ENCODE results near the gene CRYL1. TPM values are rescaled to one million over a fixed set of nuclear protein-coding genes. Genes with fewer than 3 reads are reported as not detected.

The CRYL1 gene
- total RNA-seq, 1 experiment from 2014 or later, result 13.4 TPM

DNA sequence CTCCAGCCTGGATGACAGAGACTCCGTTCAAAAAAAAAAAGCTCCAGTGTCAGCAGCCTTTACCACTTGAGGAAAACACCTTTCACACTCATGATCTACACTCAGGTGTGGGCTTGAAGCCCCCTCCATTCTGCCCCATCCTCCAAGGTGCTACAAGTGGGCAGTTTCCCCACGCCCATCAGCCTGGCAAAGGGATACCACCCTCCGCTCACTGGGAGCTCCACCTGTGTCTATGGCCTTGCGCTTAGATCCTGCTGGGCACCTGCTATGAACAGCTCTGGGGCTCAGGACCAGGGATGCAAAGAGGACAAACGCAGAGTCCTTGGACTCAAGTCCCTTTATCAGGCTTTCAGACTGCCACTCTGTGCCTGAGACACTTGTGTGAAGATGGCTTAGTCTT lies 127.8 kb downstream of the CRYL1 start:
- POLR2A ChIA-PET, result no interaction called here
- in situ Hi-C loops (cut with HindIII; ENCODE audit: low pct_unique_long_range_greater_than_20kb, low sequenced_read_pairs) (no loop called here), intact Hi-C loops (cut with micrococcal nuclease; ENCODE audit: unreplicated experiment) (no loop called here)
- DNase-seq (ENCODE audit: low read depth, low spot score) (no peak), ATAC-seq (no peak)
- Histone ChIP-seq H3K9me3 (ENCODE audit: control insufficient read depth, insufficient read depth, low read depth, low read length) (no peaks in the 10 kb centered on the region), H3K27me3 (ENCODE audit: control insufficient read depth, insufficient read depth, low read length) (no peaks in the 10 kb centered on the region), H3K36me3 (ENCODE audit: control insufficient read depth, insufficient read depth, low read length) (no peaks in the 10 kb centered on the region), H3K27ac (ENCODE audit: low read length) (no peak overlapping the region), H3K4me3 (ENCODE audit: low read depth in 2 of 2, low read length in 2 of 2) (no peak overlapping the region), H3K4me1 (ENCODE audit: control insufficient read depth, insufficient read depth, low read length) (no peaks in the 10 kb centered on the region)
- CTCF ChIA-PET, result no interaction called here
- no TSS peak for BruUV-seq (replicated peaks)
- TF ChIP-seq POLR2AphosphoS5 (IDR thresholded peaks at IDR 0.05; ENCODE audit: low read depth, low read length) (no peak), SIN3A (IDR thresholded peaks at IDR 0.05; ENCODE audit: borderline replicate concordance, insufficient read depth, low read depth, low read length) (no peak), TCF7L2 (IDR thresholded peaks at IDR 0.05; ENCODE audit: low read depth, low read length) (no peak)
- TF ChIP-seq, protein P1, sequence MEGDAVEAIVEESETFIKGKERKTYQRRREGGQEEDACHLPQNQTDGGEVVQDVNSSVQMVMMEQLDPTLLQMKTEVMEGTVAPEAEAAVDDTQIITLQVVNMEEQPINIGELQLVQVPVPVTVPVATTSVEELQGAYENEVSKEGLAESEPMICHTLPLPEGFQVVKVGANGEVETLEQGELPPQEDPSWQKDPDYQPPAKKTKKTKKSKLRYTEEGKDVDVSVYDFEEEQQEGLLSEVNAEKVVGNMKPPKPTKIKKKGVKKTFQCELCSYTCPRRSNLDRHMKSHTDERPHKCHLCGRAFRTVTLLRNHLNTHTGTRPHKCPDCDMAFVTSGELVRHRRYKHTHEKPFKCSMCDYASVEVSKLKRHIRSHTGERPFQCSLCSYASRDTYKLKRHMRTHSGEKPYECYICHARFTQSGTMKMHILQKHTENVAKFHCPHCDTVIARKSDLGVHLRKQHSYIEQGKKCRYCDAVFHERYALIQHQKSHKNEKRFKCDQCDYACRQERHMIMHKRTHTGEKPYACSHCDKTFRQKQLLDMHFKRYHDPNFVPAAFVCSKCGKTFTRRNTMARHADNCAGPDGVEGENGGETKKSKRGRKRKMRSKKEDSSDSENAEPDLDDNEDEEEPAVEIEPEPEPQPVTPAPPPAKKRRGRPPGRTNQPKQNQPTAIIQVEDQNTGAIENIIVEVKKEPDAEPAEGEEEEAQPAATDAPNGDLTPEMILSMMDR (IDR thresholded peaks at IDR 0.05), result no peak
- TF ChIP-seq, protein P2, sequence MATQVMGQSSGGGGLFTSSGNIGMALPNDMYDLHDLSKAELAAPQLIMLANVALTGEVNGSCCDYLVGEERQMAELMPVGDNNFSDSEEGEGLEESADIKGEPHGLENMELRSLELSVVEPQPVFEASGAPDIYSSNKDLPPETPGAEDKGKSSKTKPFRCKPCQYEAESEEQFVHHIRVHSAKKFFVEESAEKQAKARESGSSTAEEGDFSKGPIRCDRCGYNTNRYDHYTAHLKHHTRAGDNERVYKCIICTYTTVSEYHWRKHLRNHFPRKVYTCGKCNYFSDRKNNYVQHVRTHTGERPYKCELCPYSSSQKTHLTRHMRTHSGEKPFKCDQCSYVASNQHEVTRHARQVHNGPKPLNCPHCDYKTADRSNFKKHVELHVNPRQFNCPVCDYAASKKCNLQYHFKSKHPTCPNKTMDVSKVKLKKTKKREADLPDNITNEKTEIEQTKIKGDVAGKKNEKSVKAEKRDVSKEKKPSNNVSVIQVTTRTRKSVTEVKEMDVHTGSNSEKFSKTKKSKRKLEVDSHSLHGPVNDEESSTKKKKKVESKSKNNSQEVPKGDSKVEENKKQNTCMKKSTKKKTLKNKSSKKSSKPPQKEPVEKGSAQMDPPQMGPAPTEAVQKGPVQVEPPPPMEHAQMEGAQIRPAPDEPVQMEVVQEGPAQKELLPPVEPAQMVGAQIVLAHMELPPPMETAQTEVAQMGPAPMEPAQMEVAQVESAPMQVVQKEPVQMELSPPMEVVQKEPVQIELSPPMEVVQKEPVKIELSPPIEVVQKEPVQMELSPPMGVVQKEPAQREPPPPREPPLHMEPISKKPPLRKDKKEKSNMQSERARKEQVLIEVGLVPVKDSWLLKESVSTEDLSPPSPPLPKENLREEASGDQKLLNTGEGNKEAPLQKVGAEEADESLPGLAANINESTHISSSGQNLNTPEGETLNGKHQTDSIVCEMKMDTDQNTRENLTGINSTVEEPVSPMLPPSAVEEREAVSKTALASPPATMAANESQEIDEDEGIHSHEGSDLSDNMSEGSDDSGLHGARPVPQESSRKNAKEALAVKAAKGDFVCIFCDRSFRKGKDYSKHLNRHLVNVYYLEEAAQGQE (IDR thresholded peaks at IDR 0.05; ENCODE audit: insufficient read depth in 1 of 2, low read depth in 2 of 2, low read length in 1 of 2), result no peak

DNA sequence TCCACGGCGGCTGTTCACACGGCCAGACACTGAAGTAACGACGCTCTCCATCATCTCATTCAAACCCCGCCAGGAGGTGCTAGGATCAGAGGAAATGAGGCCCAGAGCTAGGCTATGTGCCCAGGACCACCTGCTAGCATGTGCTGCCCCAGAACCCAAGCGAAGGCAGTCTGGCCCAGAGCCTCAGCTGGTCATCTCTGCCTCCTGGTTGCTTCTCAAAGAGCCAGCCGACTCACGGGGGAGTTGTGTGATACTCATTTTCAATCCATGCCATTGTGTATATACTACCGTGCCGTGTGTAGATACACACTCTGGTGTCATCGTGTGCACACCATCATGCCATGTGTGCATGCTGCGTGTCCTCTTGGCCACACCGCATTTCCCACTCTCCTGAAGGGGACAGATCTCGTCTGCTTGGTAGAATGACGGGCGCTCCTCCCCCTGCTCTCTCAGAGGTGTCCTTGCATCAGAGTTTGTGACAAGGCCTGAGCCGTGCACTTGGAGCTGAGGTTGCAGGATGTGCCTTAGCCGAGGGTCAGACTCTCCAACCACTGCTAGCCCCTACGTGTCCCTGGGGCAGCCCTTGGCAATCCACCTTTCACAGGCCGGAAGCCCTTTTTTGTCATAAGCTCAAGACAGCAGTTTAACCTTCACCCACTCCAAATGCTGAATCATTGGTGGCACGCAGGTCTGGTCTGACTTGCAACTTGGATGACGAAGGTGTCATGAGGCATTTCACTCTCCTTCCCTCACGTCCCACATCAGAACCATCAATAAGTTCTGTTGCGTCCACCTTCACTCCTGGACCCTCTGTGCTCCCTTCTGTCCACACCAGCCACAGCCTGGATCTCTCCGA lies 130.4 kb downstream of the CRYL1 start:
- ATAC-seq, result no peak
- intact Hi-C loops (cut with micrococcal nuclease; ENCODE audit: unreplicated experiment) (no loop called here), in situ Hi-C loops (cut with HindIII; ENCODE audit: low pct_unique_long_range_greater_than_20kb, low sequenced_read_pairs) (no loop called here)

More for the DNA sequence above, 130.4 kb downstream of the CRYL1 start:
- Histone ChIP-seq H3K9me3 (ENCODE audit: control insufficient read depth, insufficient read depth, low read depth, low read length) (no peaks in the 10 kb centered on the region), H3K27ac (ENCODE audit: low read length) (no peak overlapping the region), H3K27me3 (ENCODE audit: control insufficient read depth, insufficient read depth, low read length) (no peaks in the 10 kb centered on the region), H3K4me3 (ENCODE audit: low read depth in 2 of 2, low read length in 2 of 2) (no peak overlapping the region), H3K36me3 (ENCODE audit: control insufficient read depth, insufficient read depth, low read length) (no peaks in the 10 kb centered on the region), H3K4me1 (ENCODE audit: control insufficient read depth, insufficient read depth, low read length) (no peaks in the 10 kb centered on the region)
- ChIA-PET POLR2A (no interaction called here), CTCF (no interaction called here)
- DNase-seq (ENCODE audit: low read depth, low spot score), result no peak
- no TSS peak for BruUV-seq (replicated peaks)
- no peak for TF ChIP-seq SIN3A (IDR thresholded peaks at IDR 0.05; ENCODE audit: borderline replicate concordance, insufficient read depth, low read depth, low read length)
- TF ChIP-seq, protein P1 (IDR thresholded peaks at IDR 0.05), result no peak
- TF ChIP-seq TCF7L2 (IDR thresholded peaks at IDR 0.05; ENCODE audit: low read depth, low read length), result no peak
- no peak for TF ChIP-seq POLR2AphosphoS5 (IDR thresholded peaks at IDR 0.05; ENCODE audit: low read depth, low read length)
- TF ChIP-seq, protein P2 (IDR thresholded peaks at IDR 0.05; ENCODE audit: insufficient read depth in 1 of 2, low read depth in 2 of 2, low read length in 1 of 2), result no peak

Data from Panc1 (cell line).